GM23338 (cell line): ENCODE measurements around the gene RBKS. TPM values are rescaled to one million over a fixed set of nuclear protein-coding genes. Genes with fewer than 3 reads are reported as not detected.
A peak's percentile ranks its signal among the peaks of the same experiment; 100 is the strongest.

Experiments used
- ATAC-seq: fragments of 200-7000 bp; cut with Tn5 transposase; 3 replicates; pipeline ENCODE4 v1.9.1; 2020
- DNase-seq: peaks from one replicate; pipeline ENCODE4 v3.0.0-alpha.2; 2015; ENCODE audit warnings: low spot score
- H2AFZ ChIP-seq: fragments of 200-600 bp; sonication (generic); 2 replicates; pipeline ENCODE4 v1.8.0; 2016; ENCODE audit warnings: antibody characterized with exemption, mild to moderate bottlenecking, moderate library complexity
- H3F3A ChIP-seq: fragments of 200-600 bp; sonication (generic); replicated peaks from 2 replicates; pipeline ENCODE4 v1.8.0; 2017; ENCODE audit warnings: antibody characterized with exemption, mixed run types, low read depth
- H3K27ac ChIP-seq: fragments of 200-600 bp; sonication (generic); 2 replicates; pipeline ENCODE4 v1.6.1; 2016; ENCODE audit warnings: low read depth
- H3K27me3 ChIP-seq: fragments of 200-600 bp; sonication (generic); 2 replicates; pipeline ENCODE4 v1.8.0; 2016; ENCODE audit warnings: mild to moderate bottlenecking, mixed run types, moderate library complexity; ENCODE audit not compliant: insufficient read depth
- H3K36me3 ChIP-seq: fragments of 200-600 bp; sonication (generic); 2 replicates; pipeline ENCODE4 v1.8.0; 2016; ENCODE audit warnings: mild to moderate bottlenecking; ENCODE audit not compliant: insufficient read depth
- H3K4me1 ChIP-seq: fragments of 200-600 bp; sonication (generic); 2 replicates; pipeline ENCODE4 v1.8.0; 2016; ENCODE audit warnings: mild to moderate bottlenecking, moderate library complexity; ENCODE audit not compliant: insufficient read depth
- H3K4me2 ChIP-seq: fragments of 200-600 bp; sonication (generic); 2 replicates; pipeline ENCODE4 v1.7.1; 2017; ENCODE audit warnings: mixed run types
- H3K4me3 ChIP-seq: fragments of 200-600 bp; sonication (generic); 2 replicates; pipeline ENCODE4 v1.6.1; 2016; ENCODE audit warnings: mixed run types
- H3K79me2 ChIP-seq: fragments of 200-600 bp; sonication (generic); replicated peaks from 2 replicates; pipeline ENCODE4 v1.8.0; 2017; ENCODE audit warnings: mild to moderate bottlenecking; ENCODE audit not compliant: insufficient read depth
- H3K9me2 ChIP-seq: fragments of 200-600 bp; sonication (generic); 2 replicates; pipeline ENCODE4 v1.8.0; 2017; ENCODE audit not compliant: insufficient read depth
- H4K20me1 ChIP-seq: fragments of 200-600 bp; sonication (generic); replicated peaks from 2 replicates; pipeline ENCODE4 v1.8.0; 2017; ENCODE audit warnings: mild to moderate bottlenecking; ENCODE audit not compliant: insufficient read depth
- H3K27ac Mint-ChIP-seq: 2 replicates; pipeline ENCODE4 v1.8.0; 2020; ENCODE audit warnings: inconsistent platforms, mild to moderate bottlenecking, moderate library complexity, mixed read lengths
- H3K27me3 Mint-ChIP-seq: 3 replicates; pipeline ENCODE4 v1.8.0; 2022; ENCODE audit warnings: low read depth, mild to moderate bottlenecking, moderate library complexity, mixed read lengths, inconsistent platforms; ENCODE audit not compliant: insufficient read depth, poor library complexity
- H3K36me3 Mint-ChIP-seq: 3 replicates; pipeline ENCODE4 v1.8.0; 2021; ENCODE audit warnings: low read depth, mild to moderate bottlenecking, inconsistent platforms, moderate library complexity, mixed read lengths
- H3K4me1 Mint-ChIP-seq: 3 replicates; pipeline ENCODE4 v1.8.0; 2020; ENCODE audit warnings: mild to moderate bottlenecking, inconsistent platforms, mixed read lengths
- H3K4me3 Mint-ChIP-seq: 3 replicates; pipeline ENCODE4 v1.8.0; 2021; ENCODE audit warnings: moderate library complexity, mild to moderate bottlenecking, inconsistent platforms, mixed read lengths
- H3K9me3 Mint-ChIP-seq: 3 replicates; pipeline ENCODE4 v1.8.0; 2020; ENCODE audit warnings: moderate library complexity, mild to moderate bottlenecking, inconsistent platforms, mixed read lengths
- CREB1 ChIP-seq: fragments of 250-450 bp; sonication (Bioruptor Pico); IDR thresholded peaks from 2 replicates; pipeline ENCODE4 v1.5.0; 2020; ENCODE audit warnings: low read depth, mild to moderate bottlenecking, moderate library complexity
- EZH2 ChIP-seq: fragments of 200-600 bp; sonication (generic); IDR thresholded peaks from one replicate; pipeline ENCODE4 v1.8.0; 2017; ENCODE audit warnings: antibody characterized with exemption, mild to moderate bottlenecking, low read depth; ENCODE audit not compliant: unreplicated experiment
- EZH2phosphoT487 ChIP-seq: fragments of 200-600 bp; sonication (generic); IDR thresholded peaks from one replicate; pipeline ENCODE4 v1.8.1; 2018; ENCODE audit warnings: antibody characterized with exemption; ENCODE audit not compliant: unreplicated experiment
- JUNB ChIP-seq: IDR thresholded peaks from one replicate; pipeline ENCODE4 v1.6.1; 2016; ENCODE audit warnings: antibody characterized with exemption; ENCODE audit not compliant: unreplicated experiment
- NANOG ChIP-seq: IDR thresholded peaks from 2 replicates; pipeline ENCODE4 v1.6.1; 2016; ENCODE audit warnings: antibody characterized with exemption, borderline replicate concordance
- STAT1 ChIP-seq: IDR thresholded peaks from one replicate; pipeline ENCODE4 v1.6.1; 2016; ENCODE audit warnings: antibody characterized with exemption; ENCODE audit not compliant: unreplicated experiment
- ZNF114 ChIP-seq: fragments of 250-450 bp; sonication (Bioruptor Pico); IDR thresholded peaks from 2 replicates; pipeline ENCODE4 v1.5.0; 2020; ENCODE audit warnings: mild to moderate bottlenecking, moderate library complexity
- polyA plus RNA-seq: library from polyadenylated mRNA; unstranded; fragments of >200 nt; fragmentation: Nextera tagmentation; extraction: Ambion mirVana; gene quantifications from 2 replicates; pipeline ENCODE4 v1.2.1, GENCODE V29; 2016
- total RNA-seq: library from RNA; depleted of rRNA; stranded (reverse); fragments of >200 nt; shearing (Covaris generic); gene quantifications from 2 replicates; pipeline ENCODE4 v1.2.3, GENCODE V29; 2014
- TF ChIP-seq, protein P1 (sequence below), 2 experiments: fragments of 200-600 bp in 1 of 2; sonication (generic) in 1 of 2; conservative IDR thresholded peaks; 2 replicates each; pipeline versions ENCODE4 v1.5.1 to v1.6.1; 2016 to 2017; ENCODE audit warnings: antibody characterized with exemption in 2 of 2, low read depth in 2 of 2, mild to moderate bottlenecking in 2 of 2, moderate library complexity in 1 of 2
- TF ChIP-seq, protein P2 (sequence below): IDR thresholded peaks from one replicate; pipeline ENCODE4 v1.6.1; 2018; ENCODE audit warnings: antibody characterized with exemption; ENCODE audit not compliant: unreplicated experiment
- TF ChIP-seq, protein P3 (sequence below): IDR thresholded peaks from 2 replicates; pipeline ENCODE4 v1.6.1; 2016; ENCODE audit warnings: antibody characterized with exemption

The RBKS gene
- total and polyA plus RNA-seq, 2 experiments from 2014 or later = 1.3 to 1.5 TPM

DNA sequence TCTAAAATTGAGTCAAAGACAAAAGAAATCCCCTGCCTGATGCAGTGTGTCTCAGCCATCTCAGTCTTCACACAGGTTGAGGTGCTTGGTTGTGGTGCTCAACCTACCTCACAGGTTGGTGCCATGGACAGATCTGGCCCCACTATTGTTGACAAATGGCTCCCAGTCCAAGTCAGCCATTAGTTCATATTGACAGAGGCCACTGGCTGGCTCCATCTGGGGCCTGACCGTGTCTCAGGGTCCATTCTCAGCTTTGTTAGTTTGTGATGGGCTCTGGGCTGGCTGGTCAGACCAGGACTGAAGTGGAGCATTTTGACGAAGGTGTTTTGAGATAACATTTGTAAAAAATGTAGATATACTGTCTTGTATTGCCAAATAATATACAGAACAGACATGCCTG lies 81.8 kb downstream of the RBKS start:
- no peaks in the 10 kb centered on the region for H4K20me1 ChIP-seq
- no peaks in the 10 kb centered on the region for H3K9me2 ChIP-seq
- H3K9me3 Mint-ChIP-seq = no peaks in the 10 kb centered on the region; the same call in 2 of the 3 replicates
- no peak overlapping the region for H3K27ac Mint-ChIP-seq
- no peak overlapping the region for H3K4me3 Mint-ChIP-seq
- no peaks in the 10 kb centered on the region for H3K4me1 Mint-ChIP-seq
- H2AFZ ChIP-seq = no peak overlapping the region
- H3K4me1 ChIP-seq = no peaks in the 10 kb centered on the region
- H3K27me3 ChIP-seq = no peaks in the 10 kb centered on the region
- no peaks in the 10 kb centered on the region for H3K79me2 ChIP-seq
- H3K27ac ChIP-seq = no peak overlapping the region
- no peaks in the 10 kb centered on the region for H3K36me3 ChIP-seq
- H3F3A ChIP-seq = no peaks in the 10 kb centered on the region
- ATAC-seq (no peak), DNase-seq (no peak)
- H3K4me2 ChIP-seq = no peak overlapping the region
- peaks cover 4% of the 10 kb centered on the region for H3K27me3 Mint-ChIP-seq
- H3K36me3 Mint-ChIP-seq = no peaks in the 10 kb centered on the region
- no peak for TF ChIP-seq EZH2phosphoT487
- no peak for TF ChIP-seq STAT1
- no peak for TF ChIP-seq EZH2
- TF ChIP-seq, protein P1, sequence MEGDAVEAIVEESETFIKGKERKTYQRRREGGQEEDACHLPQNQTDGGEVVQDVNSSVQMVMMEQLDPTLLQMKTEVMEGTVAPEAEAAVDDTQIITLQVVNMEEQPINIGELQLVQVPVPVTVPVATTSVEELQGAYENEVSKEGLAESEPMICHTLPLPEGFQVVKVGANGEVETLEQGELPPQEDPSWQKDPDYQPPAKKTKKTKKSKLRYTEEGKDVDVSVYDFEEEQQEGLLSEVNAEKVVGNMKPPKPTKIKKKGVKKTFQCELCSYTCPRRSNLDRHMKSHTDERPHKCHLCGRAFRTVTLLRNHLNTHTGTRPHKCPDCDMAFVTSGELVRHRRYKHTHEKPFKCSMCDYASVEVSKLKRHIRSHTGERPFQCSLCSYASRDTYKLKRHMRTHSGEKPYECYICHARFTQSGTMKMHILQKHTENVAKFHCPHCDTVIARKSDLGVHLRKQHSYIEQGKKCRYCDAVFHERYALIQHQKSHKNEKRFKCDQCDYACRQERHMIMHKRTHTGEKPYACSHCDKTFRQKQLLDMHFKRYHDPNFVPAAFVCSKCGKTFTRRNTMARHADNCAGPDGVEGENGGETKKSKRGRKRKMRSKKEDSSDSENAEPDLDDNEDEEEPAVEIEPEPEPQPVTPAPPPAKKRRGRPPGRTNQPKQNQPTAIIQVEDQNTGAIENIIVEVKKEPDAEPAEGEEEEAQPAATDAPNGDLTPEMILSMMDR (conservative IDR thresholded peaks at IDR 0.05; ENCODE audit: low read depth in 2 of 2) = no peak
- TF ChIP-seq, protein P2, sequence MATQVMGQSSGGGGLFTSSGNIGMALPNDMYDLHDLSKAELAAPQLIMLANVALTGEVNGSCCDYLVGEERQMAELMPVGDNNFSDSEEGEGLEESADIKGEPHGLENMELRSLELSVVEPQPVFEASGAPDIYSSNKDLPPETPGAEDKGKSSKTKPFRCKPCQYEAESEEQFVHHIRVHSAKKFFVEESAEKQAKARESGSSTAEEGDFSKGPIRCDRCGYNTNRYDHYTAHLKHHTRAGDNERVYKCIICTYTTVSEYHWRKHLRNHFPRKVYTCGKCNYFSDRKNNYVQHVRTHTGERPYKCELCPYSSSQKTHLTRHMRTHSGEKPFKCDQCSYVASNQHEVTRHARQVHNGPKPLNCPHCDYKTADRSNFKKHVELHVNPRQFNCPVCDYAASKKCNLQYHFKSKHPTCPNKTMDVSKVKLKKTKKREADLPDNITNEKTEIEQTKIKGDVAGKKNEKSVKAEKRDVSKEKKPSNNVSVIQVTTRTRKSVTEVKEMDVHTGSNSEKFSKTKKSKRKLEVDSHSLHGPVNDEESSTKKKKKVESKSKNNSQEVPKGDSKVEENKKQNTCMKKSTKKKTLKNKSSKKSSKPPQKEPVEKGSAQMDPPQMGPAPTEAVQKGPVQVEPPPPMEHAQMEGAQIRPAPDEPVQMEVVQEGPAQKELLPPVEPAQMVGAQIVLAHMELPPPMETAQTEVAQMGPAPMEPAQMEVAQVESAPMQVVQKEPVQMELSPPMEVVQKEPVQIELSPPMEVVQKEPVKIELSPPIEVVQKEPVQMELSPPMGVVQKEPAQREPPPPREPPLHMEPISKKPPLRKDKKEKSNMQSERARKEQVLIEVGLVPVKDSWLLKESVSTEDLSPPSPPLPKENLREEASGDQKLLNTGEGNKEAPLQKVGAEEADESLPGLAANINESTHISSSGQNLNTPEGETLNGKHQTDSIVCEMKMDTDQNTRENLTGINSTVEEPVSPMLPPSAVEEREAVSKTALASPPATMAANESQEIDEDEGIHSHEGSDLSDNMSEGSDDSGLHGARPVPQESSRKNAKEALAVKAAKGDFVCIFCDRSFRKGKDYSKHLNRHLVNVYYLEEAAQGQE = no peak
- TF ChIP-seq NANOG = no peak
- TF ChIP-seq, protein P3, sequence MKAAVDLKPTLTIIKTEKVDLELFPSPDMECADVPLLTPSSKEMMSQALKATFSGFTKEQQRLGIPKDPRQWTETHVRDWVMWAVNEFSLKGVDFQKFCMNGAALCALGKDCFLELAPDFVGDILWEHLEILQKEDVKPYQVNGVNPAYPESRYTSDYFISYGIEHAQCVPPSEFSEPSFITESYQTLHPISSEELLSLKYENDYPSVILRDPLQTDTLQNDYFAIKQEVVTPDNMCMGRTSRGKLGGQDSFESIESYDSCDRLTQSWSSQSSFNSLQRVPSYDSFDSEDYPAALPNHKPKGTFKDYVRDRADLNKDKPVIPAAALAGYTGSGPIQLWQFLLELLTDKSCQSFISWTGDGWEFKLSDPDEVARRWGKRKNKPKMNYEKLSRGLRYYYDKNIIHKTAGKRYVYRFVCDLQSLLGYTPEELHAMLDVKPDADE = no peak
- no peak for TF ChIP-seq ZNF114 (CRISPR knock-in tag)
- no peak overlapping the region for H3K4me3 ChIP-seq

DNA sequence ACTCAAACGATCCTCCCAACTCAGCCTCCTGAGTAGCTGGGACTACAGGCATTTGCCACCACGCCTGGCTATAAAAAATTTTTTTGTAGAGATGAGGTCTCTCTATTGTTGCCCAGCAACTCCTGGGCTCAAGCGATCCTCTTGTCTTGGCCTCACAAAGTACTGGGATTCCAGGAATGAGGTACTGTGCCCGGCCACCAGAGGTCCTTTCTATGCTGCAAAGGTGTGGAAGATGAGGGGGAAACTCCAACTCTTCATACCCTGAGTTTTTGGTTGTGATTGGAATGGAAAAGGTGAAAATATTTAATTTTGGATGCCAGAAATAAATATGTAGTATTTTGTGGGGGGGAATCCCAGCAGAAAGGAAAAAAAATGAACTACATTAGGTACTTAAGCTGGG lies 82.7 kb downstream of the RBKS start:
- Histone ChIP-seq H3F3A (no peaks in the 10 kb centered on the region), H3K9me2 (no peaks in the 10 kb centered on the region), H3K4me1 (no peaks in the 10 kb centered on the region), H4K20me1 (no peaks in the 10 kb centered on the region), H3K36me3 (no peaks in the 10 kb centered on the region), H2AFZ (no peak overlapping the region), H3K27ac (no peak overlapping the region), H3K79me2 (no peaks in the 10 kb centered on the region), H3K4me2 (no peak overlapping the region), H3K4me3 (no peak overlapping the region), H3K27me3 (no peaks in the 10 kb centered on the region)
- peak; percentile 65 for DNase-seq
- H3K4me1 Mint-ChIP-seq = no peaks in the 10 kb centered on the region
- no peaks in the 10 kb centered on the region for H3K9me3 Mint-ChIP-seq
- H3K27me3 Mint-ChIP-seq = peaks cover 4% of the 10 kb centered on the region
- TF ChIP-seq CREB1 (CRISPR knock-in tag) (no peak), JUNB (no peak), NANOG (no peak)
- TF ChIP-seq, protein P2 = no peak
- TF ChIP-seq, protein P1 (conservative IDR thresholded peaks at IDR 0.05; ENCODE audit: low read depth in 2 of 2) = peak; percentile 75 to 76
- H3K4me3 Mint-ChIP-seq = no peak overlapping the region
- ATAC-seq = peak; percentile 91
- H3K36me3 Mint-ChIP-seq = no peaks in the 10 kb centered on the region
- H3K27ac Mint-ChIP-seq = no peak overlapping the region
